Myometrial cell (primary cell): ENCODE data around the gene HCRTR2. TPM values are rescaled to one million over a fixed set of nuclear protein-coding genes. Genes with fewer than 3 reads are reported as not detected.

Experiments used
- total RNA-seq: library from RNA; depleted of rRNA; stranded (reverse); fragments of >200 nt; gene quantifications from 2 replicates; pipeline ENCODE4 v1.2.3, GENCODE V29; 2015

Gene HCRTR2
- total RNA-seq = not detected in 2 replicates

DNA sequence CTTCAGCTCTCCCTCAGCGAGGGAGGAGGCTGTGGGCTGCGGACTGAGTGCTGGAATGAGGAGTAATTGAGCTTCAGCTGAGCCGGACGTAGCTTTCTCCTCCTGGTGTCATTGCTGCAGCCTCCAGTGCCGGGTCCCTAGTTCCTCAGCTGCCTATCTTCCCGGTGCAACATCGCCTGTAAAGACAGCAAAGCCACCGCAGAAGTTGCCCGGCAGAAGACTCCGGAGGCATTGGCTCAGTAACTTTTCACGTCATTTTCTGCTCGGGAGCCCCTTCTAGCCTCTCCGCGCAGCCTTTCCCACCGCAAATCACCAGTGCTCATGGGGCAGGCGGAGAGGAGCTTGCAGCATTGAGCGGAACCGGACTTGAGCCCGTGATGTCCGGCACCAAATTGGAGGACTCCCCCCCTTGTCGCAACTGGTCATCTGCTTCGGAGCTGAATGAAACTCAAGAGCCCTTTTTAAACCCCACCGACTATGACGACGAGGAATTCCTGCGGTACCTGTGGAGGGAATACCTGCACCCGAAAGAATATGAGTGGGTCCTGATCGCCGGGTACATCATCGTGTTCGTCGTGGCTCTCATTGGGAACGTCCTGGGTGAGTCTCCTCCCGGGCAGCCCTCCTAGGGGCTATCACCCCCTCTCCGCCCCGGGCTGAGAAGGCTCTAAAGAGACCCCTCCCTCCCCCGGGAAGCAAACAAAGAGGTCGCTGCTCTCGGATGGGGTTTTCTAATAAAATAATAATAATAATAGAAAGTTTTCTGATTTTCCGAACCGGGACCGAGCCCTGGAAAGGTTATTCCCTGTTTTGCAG lies at the start of gene HCRTR2:
HCRTR2 (plus strand) TSS at position 305 of the 816 bp plus-strand sequence; CDS start at position 378, 73 bp downstream.

DNA sequence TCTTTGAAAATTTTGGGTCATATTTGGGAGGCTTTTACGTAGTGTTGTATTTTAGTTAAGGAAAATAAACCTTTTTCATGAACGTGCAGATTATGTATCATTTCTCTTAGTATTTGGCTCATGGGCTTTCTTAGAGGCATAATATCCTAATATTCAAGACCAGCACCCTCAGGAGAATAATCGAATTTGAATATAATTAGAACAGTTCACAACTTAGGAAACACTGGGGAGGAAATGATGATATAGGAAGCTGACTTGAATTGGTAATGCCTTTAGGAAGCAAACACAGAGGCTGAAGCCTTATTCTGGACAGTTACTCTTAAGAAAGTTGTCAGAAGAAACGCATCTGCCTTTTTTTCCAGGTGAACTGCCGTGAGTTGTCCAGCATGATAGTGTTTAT lies 152.9 kb downstream of the HCRTR2 start, which contains the start of gene GFRAL:
GFRAL (plus strand) TSS at position 301 of the 400 bp plus-strand sequence; CDS start at position 387, 86 bp downstream.

Other genes with a start within 250 kb of the HCRTR2 start
- gene GFRAL, start 153.0 kb downstream of the HCRTR2 start, total RNA-seq = not detected in 2 replicates